ENCODE measurements around the gene WDFY2.

- no peak for TF ChIP-seq IRF2 (CRISPR knock-in tag; IDR thresholded peaks at IDR 0.05; ENCODE audit: borderline replicate concordance, low read depth)
- no peak for TF ChIP-seq ERG (CRISPR knock-in tag; IDR thresholded peaks at IDR 0.05)
- no peak for TF ChIP-seq ARID4B (CRISPR knock-in tag; IDR thresholded peaks at IDR 0.05; ENCODE audit: borderline replicate concordance)
- TF ChIP-seq CTCF (IDR thresholded peaks at IDR 0.05) = no peak
- no peak for TF ChIP-seq CREB1 (CRISPR knock-in tag; IDR thresholded peaks at IDR 0.05)
- no peak for TF ChIP-seq USF2 (CRISPR knock-in tag; IDR thresholded peaks at IDR 0.05)
- TF ChIP-seq FOXK1 (CRISPR knock-in tag; IDR thresholded peaks at IDR 0.05) = no peak
- no peak for TF ChIP-seq PRDM15 (CRISPR knock-in tag; IDR thresholded peaks at IDR 0.05)
These were observed 35.4 kb downstream of the WDFY2 start for GRCh38 chr13:51619614-51620013.

Data from WTC11 (cell line).